Endodermal cell (in vitro differentiated cells): ENCODE measurements around the gene RAB26. TPM values are rescaled to one million over a fixed set of nuclear protein-coding genes. Genes with fewer than 3 reads are reported as not detected.

Experiments
- DNase-seq: peaks from one replicate; pipeline ENCODE4 v3.0.0-alpha.2; 2017
- H3K27ac ChIP-seq: 2 replicates; pipeline ENCODE4 v1.5.1; 2013; ENCODE audit warnings: mild to moderate bottlenecking, low read depth, low read length, moderate library complexity
- H3K27me3 ChIP-seq: 2 replicates; pipeline ENCODE4 v1.6.1; 2013; ENCODE audit warnings: mild to moderate bottlenecking, low read length, moderate library complexity; ENCODE audit not compliant: insufficient read depth, control insufficient read depth, poor library complexity, severe bottlenecking
- H3K36me3 ChIP-seq: 2 replicates; pipeline ENCODE4 v1.7.0; 2013; ENCODE audit warnings: mild to moderate bottlenecking, low read length, moderate library complexity; ENCODE audit not compliant: control insufficient read depth, insufficient read depth
- H3K4me1 ChIP-seq: one replicate; pipeline ENCODE4 v1.7.0; 2013; ENCODE audit warnings: low read length; ENCODE audit not compliant: control insufficient read depth, insufficient read depth
- H3K4me3 ChIP-seq: 2 replicates; pipeline ENCODE4 v1.5.1; 2013; ENCODE audit warnings: mild to moderate bottlenecking, low read length, moderate library complexity
- H3K9ac ChIP-seq: 2 replicates; pipeline ENCODE4 v1.6.1; 2013; ENCODE audit warnings: mild to moderate bottlenecking, low read length, moderate library complexity; ENCODE audit not compliant: poor library complexity, severe bottlenecking; ENCODE audit errors: extremely low read depth
- H3K9me3 ChIP-seq: 2 replicates; pipeline ENCODE4 v1.6.1; 2013; ENCODE audit warnings: mild to moderate bottlenecking, low read length, moderate library complexity; ENCODE audit not compliant: control insufficient read depth
- H3K27ac Mint-ChIP-seq: 2 replicates; pipeline ENCODE4 v1.8.0; 2020; ENCODE audit warnings: mixed read lengths
- H3K27me3 Mint-ChIP-seq: 2 replicates; pipeline ENCODE4 v1.8.0; 2021; ENCODE audit warnings: mild to moderate bottlenecking, mixed read lengths; ENCODE audit not compliant: insufficient read depth
- H3K36me3 Mint-ChIP-seq: 2 replicates; pipeline ENCODE4 v1.8.0; 2020; ENCODE audit warnings: low read depth, mixed read lengths
- H3K4me1 Mint-ChIP-seq: 2 replicates; pipeline ENCODE4 v1.8.0; 2020; ENCODE audit warnings: mixed read lengths
- H3K4me3 Mint-ChIP-seq: 2 replicates; pipeline ENCODE4 v1.8.0; 2020; ENCODE audit warnings: mild to moderate bottlenecking, moderate library complexity, mixed read lengths
- H3K9me3 Mint-ChIP-seq: 2 replicates; pipeline ENCODE4 v1.8.0; 2020; ENCODE audit warnings: mild to moderate bottlenecking, mixed read lengths
- CTCF ChIP-seq: fragments of 200-600 bp; sonication (generic); conservative IDR thresholded peaks from 2 replicates; pipeline ENCODE4 v1.5.0; 2021; ENCODE audit warnings: antibody characterized with exemption, mild to moderate bottlenecking
- WGBS, 2 experiments: methylation state at CpG; one replicate each; pipeline versions ENCODE4 v1.1.5 to v1.1.7; 2013; ENCODE audit warnings: missing lambda C conversion rate in 2 of 2, mixed read lengths in 1 of 2; ENCODE audit not compliant: insufficient coverage in 1 of 2, insufficient read length in 1 of 2; 5-methylcytosine and 5-hydroxymethylcytosine counted together
- total RNA-seq, 2 donors: library from RNA; stranded (reverse); fragmentation: NEBNext Ultra II Directional in 1 of 2; extraction: Animal tissue kit (Norgen Biotek cat#: 25700) in 1 of 2; gene quantifications; 2 replicates in 1 of 2; 3 replicates in 1 of 2; pipeline ENCODE4 v1.2.1, GENCODE V29; 2021

Gene RAB26
- total RNA-seq, 2 donors from 2014 or later: 3.2 to 4.9 TPM

GRCh38 chr16:2175454-2175853, 27.0 kb downstream of the RAB26 start:
- no peak overlapping the region for H3K4me3 Mint-ChIP-seq
- Histone ChIP-seq H3K27me3 (no peaks in the 10 kb centered on the region), H3K9me3 (no peaks in the 10 kb centered on the region), H3K4me3 (no peak overlapping the region), H3K4me1 (no peaks in the 10 kb centered on the region), H3K36me3 (peaks cover 9% of the 10 kb centered on the region), H3K27ac (no peak overlapping the region), H3K9ac (no peak overlapping the region)
- DNase-seq: no peak
- no peaks in the 10 kb centered on the region for H3K4me1 Mint-ChIP-seq
- no peak overlapping the region for H3K27ac Mint-ChIP-seq
- peaks cover 28% of the 10 kb centered on the region for H3K36me3 Mint-ChIP-seq
- H3K9me3 Mint-ChIP-seq: no peaks in the 10 kb centered on the region
- TF ChIP-seq CTCF: no peak
- no peaks in the 10 kb centered on the region for H3K27me3 Mint-ChIP-seq
- WGBS, 2 experiments: 95 to 96% methylated on average over 9 to 10 of the region's 10 CpGs

- H3K27ac ChIP-seq: no peak overlapping the region
- WGBS, 2 experiments: 96 to 99% methylated on average over 23 of the region's 23 CpGs
- Mint-ChIP-seq H3K27ac (no peak overlapping the region), H3K9me3 (no peaks in the 10 kb centered on the region), H3K4me3 (no peak overlapping the region), H3K4me1 (no peaks in the 10 kb centered on the region), H3K27me3 (no peaks in the 10 kb centered on the region), H3K36me3 (peaks cover 28% of the 10 kb centered on the region)
- no peak for DNase-seq
- H3K9me3 ChIP-seq: no peaks in the 10 kb centered on the region
- H3K4me1 ChIP-seq: no peaks in the 10 kb centered on the region
- H3K4me3 ChIP-seq: no peak overlapping the region
- no peaks in the 10 kb centered on the region for H3K27me3 ChIP-seq
- TF ChIP-seq CTCF: no peak
- no peak overlapping the region for H3K9ac ChIP-seq
- peaks cover 9% of the 10 kb centered on the region for H3K36me3 ChIP-seq
Measured at GRCh38 chr16:2176047-2176446, 27.6 kb downstream of the RAB26 start.

- Mint-ChIP-seq H3K9me3 (no peaks in the 10 kb centered on the region), H3K4me3 (no peak overlapping the region), H3K27ac (no peak overlapping the region), H3K4me1 (no peaks in the 10 kb centered on the region), H3K27me3 (no peaks in the 10 kb centered on the region), H3K36me3 (peaks cover 24% of the 10 kb centered on the region)
- Histone ChIP-seq H3K4me1 (no peaks in the 10 kb centered on the region), H3K9ac (no peak overlapping the region), H3K4me3 (no peak overlapping the region), H3K36me3 (peaks cover 5% of the 10 kb centered on the region), H3K27me3 (no peaks in the 10 kb centered on the region), H3K27ac (no peak overlapping the region), H3K9me3 (no peaks in the 10 kb centered on the region)
- no peak for DNase-seq
- WGBS, 2 experiments: 96 to 97% methylated on average over 8 to 18 of the region's 18 CpGs
- no peak for TF ChIP-seq CTCF
Measured at GRCh38 chr16:2177101-2177500, 28.7 kb downstream of the RAB26 start.
